Measurements from ENCODE around the gene UNC93A. TPM values are rescaled to one million over a fixed set of nuclear protein-coding genes. Genes with fewer than 3 reads are reported as not detected.

UNC93A gene
- polyA plus RNA-seq, 1 experiment: not detected

DNA sequence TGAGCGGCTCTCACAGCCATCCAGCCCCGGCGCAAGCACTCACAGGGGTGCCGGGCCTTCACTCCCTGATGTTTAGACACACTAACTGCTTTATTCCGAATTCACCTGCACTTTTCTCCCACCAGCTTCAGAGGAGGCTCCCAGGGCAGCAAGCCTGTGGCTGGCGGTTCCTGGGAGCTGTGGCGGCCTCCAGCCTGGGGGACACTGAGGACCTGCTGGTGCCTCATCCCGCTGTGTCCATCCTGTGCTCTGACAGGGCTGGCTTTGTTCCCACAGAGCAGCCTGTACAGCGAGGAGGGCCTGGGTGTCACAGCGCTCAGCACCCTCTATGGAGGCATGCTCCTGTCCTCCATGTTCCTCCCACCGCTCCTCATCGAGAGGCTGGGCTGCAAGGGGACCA lies 3.1 kb downstream of the UNC93A start:
- ChIA-PET POLR2A (no interaction called here), CTCF (no interaction called here)
- Histone ChIP-seq H3K27ac (ENCODE audit: low read depth, low read length) (no peak overlapping the region), H3K27me3 (ENCODE audit: control insufficient read depth, insufficient read depth, low read length) (no peaks in the 10 kb centered on the region), H3K4me3 (ENCODE audit: low read depth, low read length) (no peak overlapping the region), H3K9me3 (ENCODE audit: control insufficient read depth, insufficient read depth, low read length) (peaks cover 55% of the 10 kb centered on the region)
- TF ChIP-seq, protein P1, sequence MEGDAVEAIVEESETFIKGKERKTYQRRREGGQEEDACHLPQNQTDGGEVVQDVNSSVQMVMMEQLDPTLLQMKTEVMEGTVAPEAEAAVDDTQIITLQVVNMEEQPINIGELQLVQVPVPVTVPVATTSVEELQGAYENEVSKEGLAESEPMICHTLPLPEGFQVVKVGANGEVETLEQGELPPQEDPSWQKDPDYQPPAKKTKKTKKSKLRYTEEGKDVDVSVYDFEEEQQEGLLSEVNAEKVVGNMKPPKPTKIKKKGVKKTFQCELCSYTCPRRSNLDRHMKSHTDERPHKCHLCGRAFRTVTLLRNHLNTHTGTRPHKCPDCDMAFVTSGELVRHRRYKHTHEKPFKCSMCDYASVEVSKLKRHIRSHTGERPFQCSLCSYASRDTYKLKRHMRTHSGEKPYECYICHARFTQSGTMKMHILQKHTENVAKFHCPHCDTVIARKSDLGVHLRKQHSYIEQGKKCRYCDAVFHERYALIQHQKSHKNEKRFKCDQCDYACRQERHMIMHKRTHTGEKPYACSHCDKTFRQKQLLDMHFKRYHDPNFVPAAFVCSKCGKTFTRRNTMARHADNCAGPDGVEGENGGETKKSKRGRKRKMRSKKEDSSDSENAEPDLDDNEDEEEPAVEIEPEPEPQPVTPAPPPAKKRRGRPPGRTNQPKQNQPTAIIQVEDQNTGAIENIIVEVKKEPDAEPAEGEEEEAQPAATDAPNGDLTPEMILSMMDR (IDR thresholded peaks at IDR 0.05; ENCODE audit: low read depth, low read length): no peak
- no peak for DNase-seq (ENCODE audit: low read depth, low spot score)

DNA sequence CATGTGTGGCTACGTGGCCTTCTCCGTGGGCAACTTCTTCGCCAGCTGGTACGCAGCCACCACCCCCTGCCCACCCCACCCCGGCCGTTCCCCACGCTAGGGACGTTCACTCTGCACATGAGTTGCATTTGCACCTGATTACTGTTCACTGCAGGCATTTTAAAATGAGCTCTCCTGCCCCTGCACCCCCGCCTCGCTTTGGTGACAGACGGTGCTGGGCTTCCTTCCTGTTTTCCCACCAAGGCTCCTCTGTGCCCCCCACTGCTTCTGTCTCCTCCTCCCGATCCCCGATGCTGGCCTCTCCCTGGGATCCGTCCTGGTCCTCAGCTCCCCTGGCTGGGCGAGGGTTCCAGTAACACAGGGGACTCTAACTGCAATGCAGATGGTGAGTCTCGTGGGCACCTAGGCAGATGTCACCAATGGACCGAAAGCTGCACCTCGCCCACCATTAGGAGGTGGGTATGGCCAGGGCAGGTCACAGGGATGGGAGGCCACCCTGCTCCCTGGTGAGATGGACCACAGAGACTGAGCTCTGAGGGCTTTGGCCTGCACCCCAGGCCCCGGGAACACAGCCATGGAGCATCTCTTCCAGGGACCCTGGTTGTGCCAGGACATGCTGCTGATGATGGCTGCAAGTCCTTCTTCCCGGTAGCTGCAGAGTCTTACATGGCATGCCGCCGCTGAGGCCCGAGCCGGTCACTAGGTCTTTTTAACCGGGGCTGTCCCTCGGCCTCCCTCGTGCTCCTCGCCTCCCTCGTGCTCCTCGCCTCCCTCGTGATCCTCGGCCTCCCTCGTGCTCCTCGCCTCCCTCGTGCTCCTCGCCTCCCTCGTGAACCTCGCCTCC lies 3.8 kb downstream of the UNC93A start:
- ChIA-PET POLR2A (no interaction called here), CTCF (no interaction called here)
- H3K27me3 ChIP-seq (ENCODE audit: control insufficient read depth, insufficient read depth, low read length): no peaks in the 10 kb centered on the region
- TF ChIP-seq, protein P1 (IDR thresholded peaks at IDR 0.05; ENCODE audit: low read depth, low read length): no peak
- no peak for DNase-seq (ENCODE audit: low read depth, low spot score)
- H3K27ac ChIP-seq (ENCODE audit: low read depth, low read length): no peak overlapping the region
- H3K9me3 ChIP-seq (ENCODE audit: control insufficient read depth, insufficient read depth, low read length): peaks cover 61% of the 10 kb centered on the region
- H3K4me3 ChIP-seq (ENCODE audit: low read depth, low read length): no peak overlapping the region

DNA sequence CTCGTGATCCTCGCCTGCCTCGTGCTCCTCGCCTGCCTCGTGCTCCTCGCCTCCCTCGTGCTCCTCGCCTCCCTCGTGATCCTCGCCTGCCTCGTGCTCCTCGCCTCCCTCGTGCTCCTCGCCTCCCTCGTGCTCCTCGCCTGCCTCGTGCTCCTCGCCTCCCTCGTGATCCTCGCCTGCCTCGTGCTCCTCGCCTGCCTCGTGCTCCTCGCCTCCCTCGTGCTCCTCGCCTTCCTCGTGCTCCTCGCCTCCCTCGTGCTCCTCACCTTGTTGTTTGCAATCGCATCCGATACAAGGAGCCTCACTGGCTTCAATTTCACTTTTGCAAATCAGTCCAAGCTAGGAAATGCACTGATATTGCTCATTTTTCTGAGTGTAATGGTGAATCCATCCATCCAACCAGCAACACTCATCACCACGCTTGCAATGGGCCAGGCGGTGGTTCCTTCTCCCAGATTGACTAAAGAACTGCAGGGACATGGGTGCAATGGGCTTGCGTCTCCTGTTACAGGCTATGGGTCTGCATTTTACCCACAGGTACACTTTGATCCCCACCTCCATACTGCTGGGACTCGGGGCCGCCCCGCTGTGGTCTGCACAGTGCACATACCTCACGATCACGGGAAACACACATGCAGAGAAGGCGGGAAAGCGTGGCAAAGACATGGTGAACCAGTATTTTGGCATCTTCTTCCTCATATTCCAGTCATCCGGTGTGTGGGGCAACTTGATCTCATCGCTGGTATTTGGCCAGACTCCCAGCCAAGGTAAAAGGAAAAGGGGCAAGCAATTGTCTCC lies 4.6 kb downstream of the UNC93A start:
- Histone ChIP-seq H3K9me3 (ENCODE audit: control insufficient read depth, insufficient read depth, low read length) (peaks cover 68% of the 10 kb centered on the region), H3K4me3 (ENCODE audit: low read depth, low read length) (no peak overlapping the region), H3K27ac (ENCODE audit: low read depth, low read length) (no peak overlapping the region), H3K27me3 (ENCODE audit: control insufficient read depth, insufficient read depth, low read length) (no peaks in the 10 kb centered on the region)
- DNase-seq (ENCODE audit: low read depth, low spot score): no peak
- ChIA-PET CTCF (no interaction called here), POLR2A (no interaction called here)
- TF ChIP-seq, protein P1 (IDR thresholded peaks at IDR 0.05; ENCODE audit: low read depth, low read length): no peak

DNA sequence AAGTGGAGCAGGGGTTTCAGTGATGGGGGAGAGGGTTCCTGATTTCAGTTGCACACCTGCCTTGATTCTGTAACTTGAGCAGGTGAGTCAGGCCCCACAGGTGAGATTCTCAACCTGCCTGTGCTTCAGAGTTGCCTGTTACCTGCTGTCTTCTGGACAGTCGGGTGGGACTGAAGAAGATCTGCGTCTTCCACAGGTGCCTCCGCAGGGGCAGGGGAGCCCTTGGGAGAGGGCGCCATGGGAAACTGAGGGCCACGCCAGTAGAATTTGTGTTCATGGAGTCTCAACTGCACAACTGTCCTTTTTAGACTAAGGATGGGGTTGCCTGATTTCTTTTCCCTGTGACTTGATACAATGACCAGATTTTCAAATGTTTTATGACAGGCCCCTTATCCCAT lies 5.2 kb downstream of the UNC93A start:
- Histone ChIP-seq H3K27me3 (ENCODE audit: control insufficient read depth, insufficient read depth, low read length) (no peaks in the 10 kb centered on the region), H3K9me3 (ENCODE audit: control insufficient read depth, insufficient read depth, low read length) (peaks cover 72% of the 10 kb centered on the region), H3K27ac (ENCODE audit: low read depth, low read length) (no peak overlapping the region), H3K4me3 (ENCODE audit: low read depth, low read length) (no peak overlapping the region)
- CTCF ChIA-PET: no interaction called here
- DNase-seq (ENCODE audit: low read depth, low spot score): no peak
- POLR2A ChIA-PET: no interaction called here
- TF ChIP-seq, protein P1 (IDR thresholded peaks at IDR 0.05; ENCODE audit: low read depth, low read length): no peak

DNA sequence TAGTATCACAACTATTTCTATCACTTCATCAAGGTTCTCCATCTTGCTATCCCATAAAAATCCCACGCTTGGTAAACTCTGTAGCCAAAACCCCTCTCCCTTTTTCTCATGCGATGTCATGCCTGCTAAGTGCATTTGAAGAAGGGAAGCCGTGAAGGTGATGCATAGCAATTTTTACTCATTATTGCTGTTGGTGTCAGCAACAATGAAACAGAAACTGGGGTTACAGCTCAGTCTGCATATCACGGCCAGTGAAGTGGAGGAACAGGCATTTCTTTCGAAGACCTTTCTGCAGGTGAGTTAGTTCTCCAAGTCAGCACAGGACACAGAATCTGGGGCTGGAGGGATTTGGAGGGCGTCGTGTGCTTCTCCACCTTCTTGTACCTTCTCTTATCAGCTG lies 5.8 kb downstream of the UNC93A start:
- CTCF ChIA-PET: no interaction called here
- no peak overlapping the region for H3K4me3 ChIP-seq (ENCODE audit: low read depth, low read length)
- H3K27me3 ChIP-seq (ENCODE audit: control insufficient read depth, insufficient read depth, low read length): no peaks in the 10 kb centered on the region
- H3K9me3 ChIP-seq (ENCODE audit: control insufficient read depth, insufficient read depth, low read length): peaks cover 77% of the 10 kb centered on the region
- POLR2A ChIA-PET: no interaction called here
- no peak for DNase-seq (ENCODE audit: low read depth, low spot score)
- TF ChIP-seq, protein P1 (IDR thresholded peaks at IDR 0.05; ENCODE audit: low read depth, low read length): no peak
- no peak overlapping the region for H3K27ac ChIP-seq (ENCODE audit: low read depth, low read length)

All from AG04450 (cell line).